ENCODE results near the gene RBCK1. TPM values are rescaled to one million over a fixed set of nuclear protein-coding genes. Genes with fewer than 3 reads are reported as not detected.

RBCK1 gene
- 100 and 101 TPM in 2 replicates for total RNA-seq

GRCh38 chr20:407953-408842, at the start of gene RBCK1:
Gene RBCK1, plus strand, starts transcription at chr20:408299. Its CDS starts 459 bp downstream, at chr20:408758.

GRCh38 chr20:462199-462991, 54.3 kb downstream of the RBCK1 start, which contains the start of gene TBC1D20:
Gene TBC1D20, minus strand, starts transcription at chr20:462533. Its CDS starts 128 bp downstream, at chr20:462405.

Other genes with a start within 250 kb of the RBCK1 start
- gene DEFB128, start 218.6 kb upstream of the RBCK1 start, total RNA-seq = not detected in 2 replicates
- not detected in 2 replicates for gene DEFB129, start 181.0 kb upstream of the RBCK1 start, total RNA-seq
- not detected in 2 replicates for gene DEFB132, start 150.6 kb upstream of the RBCK1 start, total RNA-seq
- 1.7 and 1.9 TPM in 2 replicates for gene C20orf96, start 117.5 kb upstream of the RBCK1 start, total RNA-seq
- gene ZCCHC3, start 110.7 kb upstream of the RBCK1 start, total RNA-seq = 12.5 and 16.4 TPM in 2 replicates
- gene SOX12, start 82.7 kb upstream of the RBCK1 start, total RNA-seq = 15.2 and 16.2 TPM in 2 replicates
- 38.8 and 54.0 TPM in 2 replicates for gene NRSN2, start 61.2 kb upstream of the RBCK1 start, total RNA-seq
- gene TRIB3, start 27.5 kb upstream of the RBCK1 start, total RNA-seq = 6.7 and 8.2 TPM in 2 replicates
- 28.3 and 28.6 TPM in 2 replicates for gene TBC1D20, start 54.2 kb downstream of the RBCK1 start, total RNA-seq
- 75.5 and 84.6 TPM in 2 replicates for gene CSNK2A1, start 135.5 kb downstream of the RBCK1 start, total RNA-seq
- gene TCF15, start 202.0 kb downstream of the RBCK1 start, total RNA-seq = not detected in 2 replicates
- 47.5 and 53.8 TPM in 2 replicates for gene SRXN1, start 244.9 kb downstream of the RBCK1 start, total RNA-seq

Data from cardiac ventricle fibroblast (primary cell).